Endothelial cell of umbilical vein (primary cell): ENCODE results near the gene DAB1. TPM values are rescaled to one million over a fixed set of nuclear protein-coding genes. Genes with fewer than 3 reads are reported as not detected.

ENCODE experiments used
- BruUV-seq: library from RNA; stranded (reverse); fragments of 400-500 nt; replicated peaks from 2 replicates; lab custom pipeline; 2021; lab: Mats Ljungman, UMichigan
- CTCF ChIA-PET: fragments of 300-600, 350-600 bp; sonication (Branson Sonifier 250); formaldehyde crosslinking; loops from one replicate; lab custom pipeline; 2021; ENCODE audit warnings: antibody characterized with exemption, inconsistent platforms; lab: Charles Lee
- POLR2A ChIA-PET: fragments of 300-600, 350-600 bp; sonication (Branson Sonifier 250); formaldehyde crosslinking; loops from one replicate; lab custom pipeline; 2021; ENCODE audit warnings: antibody characterized with exemption, inconsistent platforms; lab: Charles Lee
- DNase-seq: peaks from one replicate; pipeline ENCODE4 v3.0.0-alpha.2; 2011; ENCODE audit warnings: low read depth, low spot score
- FAIRE-seq: peaks from 2 replicates; lab custom pipeline; 2011; peaks lifted over from hg19 to GRCh38; lab: Jason Lieb, UNC
- H2AFZ ChIP-seq: 2 replicates; pipeline ENCODE4 v1.6.0; 2012; ENCODE audit warnings: low read depth, low read length, control low read depth, inconsistent platforms
- H3K27ac ChIP-seq: 2 replicates; pipeline ENCODE4 v1.5.1; 2011; ENCODE audit warnings: low read depth, mild to moderate bottlenecking, control low read depth, low read length, moderate library complexity; ENCODE audit not compliant: insufficient read depth
- H3K27me3 ChIP-seq, 2 experiments: 2 replicates each; pipeline versions ENCODE4 v1.6.0 to v1.6.1; 2011; ENCODE audit warnings: low read length in 2 of 2, mixed read lengths in 1 of 2; ENCODE audit not compliant: control insufficient read depth in 2 of 2, insufficient read depth in 2 of 2
- H3K36me3 ChIP-seq, 2 experiments: 2 replicates in 1 of 2; 3 replicates in 1 of 2; pipeline ENCODE4 v1.5.1; 2011; ENCODE audit warnings: low read length in 2 of 2, mild to moderate bottlenecking in 1 of 2, moderate library complexity in 1 of 2; ENCODE audit not compliant: control insufficient read depth in 2 of 2, insufficient read depth in 2 of 2; ENCODE audit errors: extremely low read depth in 1 of 2
- H3K4me1 ChIP-seq: 3 replicates; pipeline ENCODE4 v1.5.1; 2011; ENCODE audit warnings: mild to moderate bottlenecking, low read length; ENCODE audit not compliant: control insufficient read depth, insufficient read depth; ENCODE audit errors: extremely low read depth
- H3K4me2 ChIP-seq: 2 replicates; pipeline ENCODE4 v1.6.1; 2011; ENCODE audit warnings: low read length, control low read depth, mixed read lengths; ENCODE audit not compliant: insufficient read depth
- H3K4me3 ChIP-seq, 3 experiments: fragments of 200-600 bp in 1 of 3; sonication (generic), shearing (Covaris generic) in 1 of 3; replicated peaks in 1 of 3; 2 replicates each; pipeline ENCODE4 v1.5.1; 2011 to 2016; ENCODE audit warnings: control low read depth in 3 of 3, low read length in 3 of 3, mild to moderate bottlenecking in 2 of 3, inconsistent platforms in 1 of 3, low read depth in 1 of 3, moderate library complexity in 1 of 3; ENCODE audit not compliant: insufficient read depth in 1 of 3
- H3K79me2 ChIP-seq: 2 replicates; pipeline ENCODE4 v1.6.0; 2012; ENCODE audit warnings: low read length, inconsistent platforms; ENCODE audit not compliant: control insufficient read depth, insufficient read depth
- H3K9ac ChIP-seq: replicated peaks from 2 replicates; pipeline ENCODE3; 2011; ENCODE audit warnings: low read length, control low read depth; ENCODE audit not compliant: insufficient read depth; ENCODE audit errors: extremely low read depth
- H3K9me1 ChIP-seq: replicated peaks from 3 replicates; pipeline ENCODE4 v1.6.0; 2011; ENCODE audit warnings: mild to moderate bottlenecking, low read length; ENCODE audit not compliant: control insufficient read depth, insufficient read depth; ENCODE audit errors: extremely low read depth
- H3K9me3 ChIP-seq: replicated peaks from 2 replicates; pipeline ENCODE4 v1.5.1; 2012; ENCODE audit warnings: low read length, inconsistent platforms; ENCODE audit not compliant: control insufficient read depth, insufficient read depth
- H4K20me1 ChIP-seq: replicated peaks from 2 replicates; pipeline ENCODE3; 2011; ENCODE audit warnings: mild to moderate bottlenecking, low read length; ENCODE audit not compliant: control insufficient read depth, insufficient read depth; ENCODE audit errors: extremely low read depth
- CTCF ChIP-seq, 2 donors: IDR thresholded peaks; 1 replicate in 1 of 2; 2 replicates in 1 of 2; pipeline ENCODE4 v1.5.1; 2011; ENCODE audit warnings: low read length in 2 of 2, mild to moderate bottlenecking in 2 of 2, moderate library complexity in 2 of 2, control low read depth in 1 of 2, inconsistent platforms in 1 of 2, low read depth in 1 of 2; ENCODE audit not compliant: insufficient read depth in 1 of 2; ENCODE audit errors: extremely low read depth in 1 of 2
- EZH2 ChIP-seq: IDR thresholded peaks from 2 replicates; pipeline ENCODE4 v1.6.1; 2012; ENCODE audit warnings: borderline replicate concordance, low read depth, mild to moderate bottlenecking, moderate library complexity, low read length, inconsistent platforms; ENCODE audit not compliant: severe bottlenecking
- FOS ChIP-seq: IDR thresholded peaks from 2 replicates; pipeline ENCODE4 v1.6.1; 2011; ENCODE audit warnings: mild to moderate bottlenecking, low read length, moderate library complexity, borderline replicate concordance; ENCODE audit not compliant: insufficient read depth
- JUN ChIP-seq: IDR thresholded peaks from 2 replicates; pipeline ENCODE4 v1.6.1; 2011; ENCODE audit warnings: borderline replicate concordance, low read depth; ENCODE audit not compliant: insufficient read length, insufficient read depth
- MYC ChIP-seq: IDR thresholded peaks from one replicate; pipeline ENCODE4 v1.6.1; 2011; ENCODE audit warnings: mild to moderate bottlenecking, low read depth, low read length
- POLR2A ChIP-seq: IDR thresholded peaks from 2 replicates; pipeline ENCODE4 v1.6.1; 2012; ENCODE audit warnings: low read depth, mild to moderate bottlenecking, control low read depth, low read length
- POLR2AphosphoS5 ChIP-seq: IDR thresholded peaks from 2 replicates; pipeline ENCODE4 v1.6.1; 2012; ENCODE audit warnings: low read depth, mild to moderate bottlenecking, control low read depth, low read length, moderate library complexity; ENCODE audit not compliant: insufficient read depth
- dilution Hi-C: fragments of 300-500 bp; cut with MboI; formaldehyde crosslinking; loops from one replicate; pipeline ENCODE4 v1.15.0; 2019; ENCODE audit warnings: low sequenced_read_pairs; ENCODE audit not compliant: extremely low pct_ligation_motif_present
- intact Hi-C: fragments of 100-400 bp; cut with micrococcal nuclease; formaldehyde crosslinking; loops from one replicate; pipeline ENCODE4 v1.10.0; 2022
- polyA plus RNA-seq, 4 experiments: library from polyadenylated mRNA; depleted of rRNA in 3 of 4; stranded (reverse) in 3 of 4; unstranded in 1 of 4; fragments of >200 nt; gene quantifications; 2 replicates each; pipeline versions ENCODE4 v1.2.1 to v1.2.3, GENCODE V29; 2011 to 2012; ENCODE audit warnings: missing spikeins in 1 of 4
- total RNA-seq: library from RNA; stranded (reverse); gene quantifications from 2 replicates; pipeline ENCODE4 v1.2.3, GENCODE V29; 2021

Gene DAB1
- total and polyA plus RNA-seq, 2 donors (not counting 3 experiments of a cell fraction or from before 2014, with no cell fraction given): not detected

- POLR2A ChIA-PET: no interaction called here
- intact Hi-C loops (no loop called here), dilution Hi-C loops (no loop called here)
- Histone ChIP-seq H3K4me3 (no peak overlapping the region), H3K9me1 (no peaks in the 10 kb centered on the region), H3K9ac (no peak overlapping the region), H3K27me3 (no peaks in the 10 kb centered on the region), H3K4me1 (no peaks in the 10 kb centered on the region), H3K9me3 (peaks cover 4% of the 10 kb centered on the region), H4K20me1 (no peaks in the 10 kb centered on the region), H3K4me2 (no peak overlapping the region), H3K36me3 (no peaks in the 10 kb centered on the region), H3K27ac (no peak overlapping the region), H3K79me2 (no peaks in the 10 kb centered on the region), H2AFZ (no peak overlapping the region)
- no TSS peak for BruUV-seq
- no peak for DNase-seq
- FAIRE-seq: no peak
- TF ChIP-seq FOS (no peak), CTCF (IDR thresholded peaks at IDR 0.05; ENCODE audit: extremely low read depth in 1 of 2, insufficient read depth in 1 of 2, low read depth in 1 of 2, low read length in 2 of 2) (no peak)
- CTCF ChIA-PET: no interaction called here
These were observed 158.8 kb downstream of the DAB1 start for GRCh38 chr1:57265104-57265503.

GRCh38 chr1:57262472-57262871, 161.4 kb downstream of the DAB1 start:
- dilution Hi-C loops: no loop called here
- H3K79me2 ChIP-seq: no peaks in the 10 kb centered on the region
- no peak overlapping the region for H3K9ac ChIP-seq
- H3K9me1 ChIP-seq: no peaks in the 10 kb centered on the region
- no peak overlapping the region for H3K4me3 ChIP-seq
- H3K4me1 ChIP-seq: no peaks in the 10 kb centered on the region
- no peak overlapping the region for H3K4me2 ChIP-seq
- ChIA-PET POLR2A (no interaction called here), CTCF (no interaction called here)
- H3K27me3 ChIP-seq: no peaks in the 10 kb centered on the region
- intact Hi-C loops: no loop called here
- no TSS peak for BruUV-seq
- no peak overlapping the region for H2AFZ ChIP-seq
- peaks cover under 1% of the 10 kb centered on the region for H3K9me3 ChIP-seq
- no peaks in the 10 kb centered on the region for H4K20me1 ChIP-seq
- H3K36me3 ChIP-seq: no peaks in the 10 kb centered on the region
- FAIRE-seq (no peak), DNase-seq (no peak)
- no peak overlapping the region for H3K27ac ChIP-seq
- no peak for TF ChIP-seq JUN
- no peak for TF ChIP-seq FOS
- no peak for TF ChIP-seq CTCF (IDR thresholded peaks at IDR 0.05; ENCODE audit: extremely low read depth in 1 of 2, insufficient read depth in 1 of 2, low read depth in 1 of 2, low read length in 2 of 2)
- TF ChIP-seq MYC: no peak
- no peak for TF ChIP-seq POLR2A
- TF ChIP-seq POLR2AphosphoS5: no peak
- TF ChIP-seq EZH2: no peak
